ENCODE measurements around the gene LSAMP. TPM values are rescaled to one million over a fixed set of nuclear protein-coding genes. Genes with fewer than 3 reads are reported as not detected.

LSAMP gene
- total and polyA plus RNA-seq, 2 of the 13 experiments (the other 11 are each of a cell fraction or from before 2014, with no cell fraction given) = not detected

- H4K20me1 ChIP-seq (ENCODE audit: insufficient read depth, low read length) = no peaks in the 10 kb centered on the region
- FAIRE-seq = no peak
- H3K36me3 ChIP-seq (replicated peaks in 1 of 2; ENCODE audit: control insufficient read depth in 1 of 2, insufficient read depth in 2 of 2, low read length in 2 of 2) = no peaks in the 10 kb centered on the region
- ChIA-PET CTCF (ENCODE audit: low intra/inter-chr PET ratio, low total read pairs) (no interaction called here), POLR2A (no interaction called here)
- H3K4me2 ChIP-seq (ENCODE audit: low read depth, low read length) = no peak overlapping the region
- H3K27me3 ChIP-seq (ENCODE audit: control insufficient read depth in 1 of 2, insufficient read depth in 2 of 2, low read length in 2 of 2) = no peaks in the 10 kb centered on the region
- no peak overlapping the region for H3K9ac ChIP-seq (ENCODE audit: insufficient read depth, low read depth, low read length)
- intact Hi-C loops (cut with micrococcal nuclease; ENCODE audit: unreplicated experiment) = no loop called here
- 6% methylated on average over 1 of the region's 1 CpG for WGBS (ENCODE audit: low lambda C conversion rate)
- H3K4me3 ChIP-seq (replicated peaks in 1 of 3; ENCODE audit: insufficient read depth in 1 of 3, low read depth in 2 of 3, low read length in 3 of 3) = no peak overlapping the region
- H3K27ac ChIP-seq (ENCODE audit: extremely low read length, insufficient read depth, low read length) = no peak overlapping the region
- H3K4me1 ChIP-seq (ENCODE audit: insufficient read depth, low read length) = no peaks in the 10 kb centered on the region
- H3K79me2 ChIP-seq (ENCODE audit: insufficient read depth, low read length) = no peaks in the 10 kb centered on the region
- no peak for DNase-seq (ENCODE audit: low spot score)
- in situ Hi-C loops (cut with HindIII; ENCODE audit: extremely low pct_ligation_motif_present, low pct_unique_long_range_greater_than_20kb) = no loop called here
- TF ChIP-seq ZNF740 (CRISPR knock-in tag; IDR thresholded peaks at IDR 0.05) = no peak
- H2AFZ ChIP-seq (ENCODE audit: low read length) = no peak overlapping the region
- no TSS peak for BruUV-seq (replicated peaks)
- no peaks in the 10 kb centered on the region for H3K9me3 ChIP-seq (ENCODE audit: low read length)
- ATAC-seq = no peak
Measured at GRCh38 chr3:116265976-116266584, 179.2 kb downstream of the LSAMP start.

GRCh38 chr3:116265320-116265695 lies 180.0 kb downstream of the LSAMP start:
- Histone ChIP-seq H3K27me3 (ENCODE audit: control insufficient read depth in 1 of 2, insufficient read depth in 2 of 2, low read length in 2 of 2) (no peaks in the 10 kb centered on the region), H3K27ac (ENCODE audit: extremely low read length, insufficient read depth, low read length) (no peak overlapping the region), H3K4me2 (ENCODE audit: low read depth, low read length) (no peak overlapping the region), H2AFZ (ENCODE audit: low read length) (no peak overlapping the region), H3K4me1 (ENCODE audit: insufficient read depth, low read length) (no peaks in the 10 kb centered on the region), H3K36me3 (replicated peaks in 1 of 2; ENCODE audit: control insufficient read depth in 1 of 2, insufficient read depth in 2 of 2, low read length in 2 of 2) (no peaks in the 10 kb centered on the region), H3K4me3 (replicated peaks in 1 of 3; ENCODE audit: insufficient read depth in 1 of 3, low read depth in 2 of 3, low read length in 3 of 3) (no peak overlapping the region), H3K9ac (ENCODE audit: insufficient read depth, low read depth, low read length) (no peak overlapping the region), H3K79me2 (ENCODE audit: insufficient read depth, low read length) (no peaks in the 10 kb centered on the region), H3K9me3 (ENCODE audit: low read length) (no peaks in the 10 kb centered on the region), H4K20me1 (ENCODE audit: insufficient read depth, low read length) (no peaks in the 10 kb centered on the region)
- FAIRE-seq (no peak), DNase-seq (ENCODE audit: low spot score) (no peak), ATAC-seq (no peak)
- WGBS (ENCODE audit: low lambda C conversion rate) = 10% methylated on average over 8 of the region's 8 CpGs
- TF ChIP-seq AKNA (CRISPR knock-in tag; IDR thresholded peaks at IDR 0.05; ENCODE audit: borderline replicate concordance) = no peak
- no peak for TF ChIP-seq SRSF1 (optimal IDR thresholded peaks at IDR 0.05; ENCODE audit: low read depth, low read length)
- no peak for TF ChIP-seq AHR (CRISPR knock-in tag; IDR thresholded peaks at IDR 0.05)
- no peak for TF ChIP-seq NFATC3 (CRISPR knock-in tag; IDR thresholded peaks at IDR 0.05)
- TF ChIP-seq GABPB1 (CRISPR knock-in tag; IDR thresholded peaks at IDR 0.05) = no peak
- no peak for TF ChIP-seq ZFY (CRISPR knock-in tag; IDR thresholded peaks at IDR 0.05)
- TF ChIP-seq RBFOX2 (IDR thresholded peaks at IDR 0.05; ENCODE audit: low read depth, low read length) = no peak
- no peak for TF ChIP-seq CBX5 (CRISPR knock-in tag; IDR thresholded peaks at IDR 0.05; ENCODE audit: borderline replicate concordance)
- TF ChIP-seq NFRKB (IDR thresholded peaks at IDR 0.05) = no peak
- TF ChIP-seq SIX1 (CRISPR knock-in tag; IDR thresholded peaks at IDR 0.05; ENCODE audit: borderline replicate concordance) = no peak
- intact Hi-C loops (cut with micrococcal nuclease; ENCODE audit: unreplicated experiment) = no loop called here
- no TSS peak for BruUV-seq (replicated peaks)
- CTCF ChIA-PET (ENCODE audit: low intra/inter-chr PET ratio, low total read pairs) = no interaction called here
- POLR2A ChIA-PET = no interaction called here
- in situ Hi-C loops (cut with HindIII; ENCODE audit: extremely low pct_ligation_motif_present, low pct_unique_long_range_greater_than_20kb) = no loop called here

All from HepG2 (cell line).